Bronchial epithelial cell (primary cell): Measurements from ENCODE around the gene PHF3. TPM values are rescaled to one million over a fixed set of nuclear protein-coding genes. Genes with fewer than 3 reads are reported as not detected.

ENCODE experiments used
- DNase-seq: peaks from one replicate; pipeline ENCODE4 v3.0.0-alpha.2; 2010; ENCODE audit warnings: low read depth
- FAIRE-seq: peaks from 2 replicates; lab custom pipeline; 2011; peaks lifted over from hg19 to GRCh38; lab: Jason Lieb, UNC
- H3K27me3 ChIP-seq: 2 replicates; pipeline ENCODE4 v1.5.1; 2011; ENCODE audit warnings: low read length; ENCODE audit not compliant: control insufficient read depth, insufficient read depth
- H3K36me3 ChIP-seq: 2 replicates; pipeline ENCODE4 v1.5.1; 2011; ENCODE audit warnings: low read length; ENCODE audit not compliant: control insufficient read depth, insufficient read depth
- H3K4me3 ChIP-seq: 2 replicates; pipeline ENCODE4 v1.5.1; 2011; ENCODE audit warnings: mild to moderate bottlenecking, low read depth, low read length, control low read depth
- total RNA-seq: library from RNA; depleted of rRNA; stranded (reverse); fragments of >200 nt; gene quantifications from 2 replicates; pipeline ENCODE4 v1.2.1, GENCODE V29; 2014
- TF ChIP-seq, protein P1 (sequence below): IDR thresholded peaks from 2 replicates; pipeline ENCODE4 v1.5.1; 2011; ENCODE audit warnings: mild to moderate bottlenecking, moderate library complexity, low read length, control low read depth, inconsistent platforms; ENCODE audit not compliant: insufficient read depth, severe bottlenecking

PHF3 gene
- total RNA-seq, 1 donor from 2014 or later, result 36.3 TPM

DNA sequence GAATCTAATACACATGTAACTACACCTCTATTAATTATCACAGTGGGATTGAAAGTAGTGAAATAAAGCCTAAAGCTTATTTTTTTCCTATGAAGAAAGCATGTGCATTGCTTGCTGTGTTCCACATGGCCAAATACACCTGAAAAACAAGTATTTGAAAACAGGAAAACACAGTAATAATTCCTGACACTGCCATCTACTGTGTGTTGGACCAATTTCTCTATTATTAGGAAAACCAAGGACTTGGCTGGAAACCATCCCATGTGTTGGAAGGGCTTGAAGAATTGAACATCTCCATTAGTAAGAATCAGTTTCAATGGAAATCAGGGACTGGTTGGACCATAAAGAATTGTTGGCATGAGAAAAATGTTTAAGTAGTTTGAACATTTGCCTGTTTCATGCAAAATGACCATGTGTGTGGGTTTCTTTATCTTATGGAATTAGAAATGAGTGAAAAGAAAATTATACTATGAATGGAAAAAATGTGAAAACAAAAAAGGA, 124.1 kb downstream of the PHF3 start:
- TF ChIP-seq, protein P1, sequence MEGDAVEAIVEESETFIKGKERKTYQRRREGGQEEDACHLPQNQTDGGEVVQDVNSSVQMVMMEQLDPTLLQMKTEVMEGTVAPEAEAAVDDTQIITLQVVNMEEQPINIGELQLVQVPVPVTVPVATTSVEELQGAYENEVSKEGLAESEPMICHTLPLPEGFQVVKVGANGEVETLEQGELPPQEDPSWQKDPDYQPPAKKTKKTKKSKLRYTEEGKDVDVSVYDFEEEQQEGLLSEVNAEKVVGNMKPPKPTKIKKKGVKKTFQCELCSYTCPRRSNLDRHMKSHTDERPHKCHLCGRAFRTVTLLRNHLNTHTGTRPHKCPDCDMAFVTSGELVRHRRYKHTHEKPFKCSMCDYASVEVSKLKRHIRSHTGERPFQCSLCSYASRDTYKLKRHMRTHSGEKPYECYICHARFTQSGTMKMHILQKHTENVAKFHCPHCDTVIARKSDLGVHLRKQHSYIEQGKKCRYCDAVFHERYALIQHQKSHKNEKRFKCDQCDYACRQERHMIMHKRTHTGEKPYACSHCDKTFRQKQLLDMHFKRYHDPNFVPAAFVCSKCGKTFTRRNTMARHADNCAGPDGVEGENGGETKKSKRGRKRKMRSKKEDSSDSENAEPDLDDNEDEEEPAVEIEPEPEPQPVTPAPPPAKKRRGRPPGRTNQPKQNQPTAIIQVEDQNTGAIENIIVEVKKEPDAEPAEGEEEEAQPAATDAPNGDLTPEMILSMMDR, result no peak
- no peaks in the 10 kb centered on the region for H3K36me3 ChIP-seq
- no peak overlapping the region for H3K4me3 ChIP-seq
- DNase-seq (peak; percentile 10), FAIRE-seq (no peak)
- no peaks in the 10 kb centered on the region for H3K27me3 ChIP-seq

DNA sequence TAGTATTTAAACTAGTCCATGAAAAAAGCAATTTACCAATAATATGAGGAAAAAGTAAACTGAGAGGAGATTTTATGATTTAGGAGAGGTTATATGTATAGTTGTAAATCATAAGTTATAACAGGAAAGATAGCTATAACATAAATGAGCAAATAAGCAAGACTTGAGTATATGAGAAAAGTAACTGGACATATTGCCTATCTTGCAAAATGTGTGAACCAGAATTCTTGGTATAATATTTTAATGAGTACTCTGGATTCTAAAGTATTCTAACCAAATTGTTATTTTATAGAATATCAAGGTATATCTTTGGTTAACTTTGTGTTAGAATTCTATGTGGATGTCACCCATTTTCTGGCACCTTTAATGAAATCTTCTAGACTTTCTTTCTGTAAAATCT, 124.6 kb downstream of the PHF3 start:
- DNase-seq (no peak), FAIRE-seq (no peak)
- Histone ChIP-seq H3K27me3 (no peaks in the 10 kb centered on the region), H3K36me3 (no peaks in the 10 kb centered on the region), H3K4me3 (no peak overlapping the region)
- TF ChIP-seq, protein P1, result no peak

DNA sequence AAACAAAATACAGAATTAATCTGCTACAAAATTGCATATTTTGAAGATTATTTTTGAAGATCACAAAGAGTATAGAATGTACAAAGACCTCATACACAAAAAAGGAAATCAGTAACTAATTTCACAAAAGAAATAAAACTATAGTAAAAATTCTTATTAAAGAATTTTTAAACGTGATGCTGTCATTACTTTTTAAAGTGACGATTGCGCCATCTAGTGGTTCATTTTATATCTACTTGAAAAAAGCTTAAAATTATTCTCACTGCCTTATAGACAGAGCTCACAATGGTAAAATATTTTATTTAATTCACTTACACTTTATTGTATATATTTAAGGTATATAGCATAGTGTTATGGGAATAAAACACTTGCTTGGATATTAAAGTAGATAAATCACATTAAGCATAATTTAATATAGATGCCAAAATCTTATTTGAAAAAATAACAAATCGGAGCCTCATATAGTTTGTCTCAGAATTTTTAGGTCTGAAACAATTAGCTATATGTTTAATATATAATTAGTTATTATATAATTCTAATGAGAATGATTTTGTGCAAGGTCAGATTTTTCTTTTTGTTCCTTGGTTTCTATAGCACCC, 128.8 kb downstream of the PHF3 start:
- Histone ChIP-seq H3K27me3 (no peaks in the 10 kb centered on the region), H3K36me3 (no peaks in the 10 kb centered on the region), H3K4me3 (no peak overlapping the region)
- TF ChIP-seq, protein P1, result peak; percentile 9
- FAIRE-seq (no peak), DNase-seq (peak; percentile 45)

Other genes with a start within 250 kb of the PHF3 start
- 181 and 234 TPM in 2 replicates for gene PTP4A1, start 63.3 kb upstream of the PHF3 start, total RNA-seq